ENCODE measurements around the gene ZNF24.

The ZNF24 gene

GRCh38 chr18:35377875-35378573, 33.8 kb upstream of the ZNF24 start:
- H3K4me1 ChIP-seq (ENCODE audit: control insufficient read depth in 1 of 2, insufficient read depth in 1 of 2, low read depth in 1 of 2, low read length in 1 of 2), result peaks cover 15 to 19% of the 10 kb centered on the region in 2 experiments
- TF ChIP-seq CTCF (IDR thresholded peaks at IDR 0.05), result no peak
- H3K4me3 ChIP-seq (ENCODE audit: low read depth in 1 of 2, low read length in 1 of 2), result peak overlapping the region in 1 of 2 experiments; percentile 88
- H3K27me3 ChIP-seq, result no peaks in the 10 kb centered on the region
- no peaks in the 10 kb centered on the region for H3K36me3 ChIP-seq
- H3K27ac ChIP-seq, result peak overlapping the region; percentile 88
- H3K9me3 ChIP-seq, result no peaks in the 10 kb centered on the region

GRCh38 chr18:35376742-35377695, 32.8 kb upstream of the ZNF24 start, which contains the start of gene ZNF396:
Gene ZNF396, minus strand, starts transcription at chr18:35377337. Its CDS starts 3,045 bp downstream, at chr18:35374292.
- no peaks in the 10 kb centered on the region for H3K9me3 ChIP-seq
- peak; percentile 22 for TF ChIP-seq CTCF (IDR thresholded peaks at IDR 0.05)
- peak within 1 kb of the TSS; percentile 88 for H3K27ac ChIP-seq
- H3K36me3 ChIP-seq, result no peaks in the 10 kb centered on the region
- peak within 1 kb of the TSS; percentile 83 to 88 for H3K4me3 ChIP-seq (ENCODE audit: low read depth in 1 of 2, low read length in 1 of 2)
- H3K4me1 ChIP-seq (ENCODE audit: control insufficient read depth in 1 of 2, insufficient read depth in 1 of 2, low read depth in 1 of 2, low read length in 1 of 2), result peaks cover 15 to 19% of the 10 kb centered on the region in 2 experiments
- H3K27me3 ChIP-seq, result no peaks in the 10 kb centered on the region

GRCh38 chr18:35376393-35376741, 32.1 kb upstream of the ZNF24 start:
- H3K27me3 ChIP-seq, result no peaks in the 10 kb centered on the region
- TF ChIP-seq CTCF (IDR thresholded peaks at IDR 0.05), result peak; percentile 42

GRCh38 chr18:35374708-35375107, 30.5 kb upstream of the ZNF24 start:
- Histone ChIP-seq H3K4me3 (ENCODE audit: low read depth in 1 of 2, low read length in 1 of 2) (no peak overlapping the region), H3K9me3 (no peaks in the 10 kb centered on the region), H3K36me3 (no peaks in the 10 kb centered on the region), H3K27ac (no peak overlapping the region), H3K27me3 (no peaks in the 10 kb centered on the region), H3K4me1 (ENCODE audit: control insufficient read depth in 1 of 2, insufficient read depth in 1 of 2, low read depth in 1 of 2, low read length in 1 of 2) (peaks cover 15 to 19% of the 10 kb centered on the region in 2 experiments)
- TF ChIP-seq CTCF (IDR thresholded peaks at IDR 0.05), result no peak

More at GRCh38 chr18:35376393-35376741, 32.1 kb upstream of the ZNF24 start:
- H3K36me3 ChIP-seq, result no peaks in the 10 kb centered on the region
- H3K9me3 ChIP-seq, result no peaks in the 10 kb centered on the region
- H3K4me1 ChIP-seq (ENCODE audit: control insufficient read depth in 1 of 2, insufficient read depth in 1 of 2, low read depth in 1 of 2, low read length in 1 of 2), result peaks cover 15 to 19% of the 10 kb centered on the region in 2 experiments
- peak overlapping the region; percentile 83 to 88 for H3K4me3 ChIP-seq (ENCODE audit: low read depth in 1 of 2, low read length in 1 of 2)
- H3K27ac ChIP-seq, result peak overlapping the region; percentile 88

- H3K27ac ChIP-seq, result no peak overlapping the region
- TF ChIP-seq CTCF (IDR thresholded peaks at IDR 0.05), result no peak
- no peaks in the 10 kb centered on the region for H3K36me3 ChIP-seq
Observed at GRCh38 chr18:35371412-35372195, 27.4 kb upstream of the ZNF24 start.

More at GRCh38 chr18:35371412-35372195, 27.4 kb upstream of the ZNF24 start:
- Histone ChIP-seq H3K4me3 (ENCODE audit: low read depth in 1 of 2, low read length in 1 of 2) (no peak overlapping the region), H3K9me3 (no peaks in the 10 kb centered on the region), H3K27me3 (no peaks in the 10 kb centered on the region), H3K4me1 (ENCODE audit: control insufficient read depth in 1 of 2, insufficient read depth in 1 of 2, low read depth in 1 of 2, low read length in 1 of 2) (peaks cover 6 to 7% of the 10 kb centered on the region in 2 experiments)
